ENCODE data around the gene SNTG2.

DNA sequence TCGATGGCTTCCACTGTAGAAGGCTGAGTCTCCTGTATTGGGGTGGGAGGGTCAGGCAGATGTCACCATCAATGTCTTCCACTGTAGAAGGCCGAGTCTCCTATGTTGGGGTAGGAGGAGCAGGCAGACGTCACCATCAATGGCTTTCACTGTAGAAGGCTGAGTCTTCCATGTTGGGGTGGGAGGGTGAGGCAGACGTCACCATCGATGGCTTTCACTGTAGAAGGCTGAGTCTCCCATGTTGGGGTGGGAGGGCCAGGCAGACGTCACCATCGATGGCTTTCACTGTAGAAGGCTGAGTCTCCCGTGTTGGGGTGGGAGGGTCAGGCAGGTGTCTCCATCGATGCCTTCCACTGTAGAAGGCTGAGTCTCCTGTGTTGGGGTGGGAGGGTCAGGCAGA, 345.1 kb downstream of the SNTG2 start:
- TF ChIP-seq, protein P1, sequence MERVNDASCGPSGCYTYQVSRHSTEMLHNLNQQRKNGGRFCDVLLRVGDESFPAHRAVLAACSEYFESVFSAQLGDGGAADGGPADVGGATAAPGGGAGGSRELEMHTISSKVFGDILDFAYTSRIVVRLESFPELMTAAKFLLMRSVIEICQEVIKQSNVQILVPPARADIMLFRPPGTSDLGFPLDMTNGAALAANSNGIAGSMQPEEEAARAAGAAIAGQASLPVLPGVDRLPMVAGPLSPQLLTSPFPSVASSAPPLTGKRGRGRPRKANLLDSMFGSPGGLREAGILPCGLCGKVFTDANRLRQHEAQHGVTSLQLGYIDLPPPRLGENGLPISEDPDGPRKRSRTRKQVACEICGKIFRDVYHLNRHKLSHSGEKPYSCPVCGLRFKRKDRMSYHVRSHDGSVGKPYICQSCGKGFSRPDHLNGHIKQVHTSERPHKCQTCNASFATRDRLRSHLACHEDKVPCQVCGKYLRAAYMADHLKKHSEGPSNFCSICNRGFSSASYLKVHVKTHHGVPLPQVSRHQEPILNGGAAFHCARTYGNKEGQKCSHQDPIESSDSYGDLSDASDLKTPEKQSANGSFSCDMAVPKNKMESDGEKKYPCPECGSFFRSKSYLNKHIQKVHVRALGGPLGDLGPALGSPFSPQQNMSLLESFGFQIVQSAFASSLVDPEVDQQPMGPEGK (CRISPR knock-in tag; IDR thresholded peaks at IDR 0.05; ENCODE audit: borderline replicate concordance), result no peak
- TF ChIP-seq BACH2 (CRISPR knock-in tag; IDR thresholded peaks at IDR 0.05; ENCODE audit: borderline replicate concordance), result no peak
- no peak for TF ChIP-seq TOX (CRISPR knock-in tag; IDR thresholded peaks at IDR 0.05; ENCODE audit: borderline replicate concordance)
- TF ChIP-seq ZNF70 (CRISPR knock-in tag; IDR thresholded peaks at IDR 0.05), result no peak
- TF ChIP-seq, protein P2, sequence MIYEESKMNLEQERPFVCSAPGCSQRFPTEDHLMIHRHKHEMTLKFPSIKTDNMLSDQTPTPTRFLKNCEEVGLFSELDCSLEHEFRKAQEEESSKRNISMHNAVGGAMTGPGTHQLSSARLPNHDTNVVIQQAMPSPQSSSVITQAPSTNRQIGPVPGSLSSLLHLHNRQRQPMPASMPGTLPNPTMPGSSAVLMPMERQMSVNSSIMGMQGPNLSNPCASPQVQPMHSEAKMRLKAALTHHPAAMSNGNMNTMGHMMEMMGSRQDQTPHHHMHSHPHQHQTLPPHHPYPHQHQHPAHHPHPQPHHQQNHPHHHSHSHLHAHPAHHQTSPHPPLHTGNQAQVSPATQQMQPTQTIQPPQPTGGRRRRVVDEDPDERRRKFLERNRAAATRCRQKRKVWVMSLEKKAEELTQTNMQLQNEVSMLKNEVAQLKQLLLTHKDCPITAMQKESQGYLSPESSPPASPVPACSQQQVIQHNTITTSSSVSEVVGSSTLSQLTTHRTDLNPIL (CRISPR knock-in tag; IDR thresholded peaks at IDR 0.05; ENCODE audit: low read depth), result no peak
- no peak for TF ChIP-seq ZC3H10 (CRISPR knock-in tag; IDR thresholded peaks at IDR 0.05)
- TF ChIP-seq PPARA (CRISPR knock-in tag; IDR thresholded peaks at IDR 0.05; ENCODE audit: borderline replicate concordance), result no peak
